HepG2 (cell line): Measurements from ENCODE around the gene CYP26B1. TPM values are rescaled to one million over a fixed set of nuclear protein-coding genes. Genes with fewer than 3 reads are reported as not detected.

Experiments
- ATAC-seq: fragments of 200-7000 bp; cut with Tn5 transposase; 3 replicates; pipeline ENCODE4 v1.9.1; 2020; ENCODE audit warnings: mild to moderate bottlenecking, moderate library complexity
- BruUV-seq: library from RNA; stranded (reverse); fragments of 400-500 nt; replicated peaks from 2 replicates; lab custom pipeline; 2021; lab: Mats Ljungman, UMichigan
- CTCF ChIA-PET: fragments of 300-600 bp; formaldehyde crosslinking; extraction: SDS; loops from one replicate; lab custom pipeline; 2021; ENCODE audit warnings: low total read pairs, inconsistent platforms, low intra/inter-chr PET ratio; lab: Yijun Ruan, JAX
- POLR2A ChIA-PET: fragments of 350-600 bp; sonication (Branson Sonifier 250); formaldehyde crosslinking; loops from one replicate; lab custom pipeline; 2020; ENCODE audit warnings: antibody characterized with exemption, inconsistent platforms; lab: Yijun Ruan, JAX
- DNase-seq: peaks from one replicate; pipeline ENCODE4 v3.0.0-alpha.2; 2015; ENCODE audit warnings: low spot score
- FAIRE-seq: peaks from 3 replicates; lab custom pipeline; 2011; peaks lifted over from hg19 to GRCh38; lab: Jason Lieb, UNC
- H2AFZ ChIP-seq: one replicate; pipeline ENCODE4 v1.6.1; 2011; ENCODE audit warnings: low read length, inconsistent platforms
- H3K27ac ChIP-seq: fragments of 300-600 bp; 3 replicates; pipeline ENCODE4 v1.8.0; 2011; ENCODE audit warnings: mixed run types, mild to moderate bottlenecking, mixed read lengths, low read length, inconsistent platforms; ENCODE audit not compliant: insufficient read depth; ENCODE audit errors: extremely low read length
- H3K27me3 ChIP-seq, 2 experiments: fragments of 200-600 bp in 1 of 2; 2 replicates in 1 of 2; 3 replicates in 1 of 2; pipeline versions ENCODE4 v1.6.0 to v1.8.0; 2011; ENCODE audit warnings: low read length in 2 of 2, mild to moderate bottlenecking in 2 of 2, moderate library complexity in 2 of 2, inconsistent platforms in 1 of 2; ENCODE audit not compliant: insufficient read depth in 2 of 2, control insufficient read depth in 1 of 2
- H3K36me3 ChIP-seq, 2 experiments: fragments of 200-600 bp in 1 of 2; replicated peaks in 1 of 2; 2 replicates in 1 of 2; 3 replicates in 1 of 2; pipeline versions ENCODE4 v1.5.1 to v1.8.0; 2011; ENCODE audit warnings: low read length in 2 of 2, inconsistent platforms in 1 of 2; ENCODE audit not compliant: insufficient read depth in 2 of 2, control insufficient read depth in 1 of 2
- H3K4me1 ChIP-seq: 2 replicates; pipeline ENCODE4 v1.5.1; 2012; ENCODE audit warnings: low read length, inconsistent platforms; ENCODE audit not compliant: insufficient read depth
- H3K4me2 ChIP-seq: 2 replicates; pipeline ENCODE4 v1.6.0; 2011; ENCODE audit warnings: low read depth, low read length, inconsistent platforms
- H3K4me3 ChIP-seq, 3 experiments: fragments of 200-600 bp in 1 of 3; sonication (generic), shearing (Covaris generic) in 1 of 3; replicated peaks in 1 of 3; 2 replicates each; pipeline ENCODE4 v1.5.1; 2011 to 2016; ENCODE audit warnings: low read length in 3 of 3, inconsistent platforms in 2 of 3, low read depth in 2 of 3, mild to moderate bottlenecking in 2 of 3, control low read depth in 1 of 3, mixed read lengths in 1 of 3; ENCODE audit not compliant: insufficient read depth in 1 of 3
- H3K79me2 ChIP-seq: one replicate; pipeline ENCODE4 v1.6.1; 2011; ENCODE audit warnings: low read length, inconsistent platforms; ENCODE audit not compliant: insufficient read depth
- H3K9ac ChIP-seq: 2 replicates; pipeline ENCODE4 v1.6.0; 2011; ENCODE audit warnings: mild to moderate bottlenecking, low read depth, low read length, inconsistent platforms; ENCODE audit not compliant: insufficient read depth
- H3K9me3 ChIP-seq: 2 replicates; pipeline ENCODE4 v1.5.1; 2012; ENCODE audit warnings: mild to moderate bottlenecking, low read length
- H4K20me1 ChIP-seq: 2 replicates; pipeline ENCODE4 v1.6.0; 2011; ENCODE audit warnings: inconsistent platforms, mild to moderate bottlenecking, low read length, moderate library complexity; ENCODE audit not compliant: insufficient read depth
- DNMT3B ChIP-seq: conservative IDR thresholded peaks from 2 replicates; pipeline ENCODE4 v1.6.1; 2016; ENCODE audit warnings: missing biosample characterization, control low read depth
- FOXC1 ChIP-seq: sonication (generic); formaldehyde crosslinking; IDR thresholded peaks from 2 replicates; pipeline ENCODE4 v1.8.0; 2022; ENCODE audit warnings: mild to moderate bottlenecking, missing genetic modification reagents, borderline replicate concordance
- FOXO1 ChIP-seq: sonication (generic); formaldehyde crosslinking; IDR thresholded peaks from 2 replicates; pipeline ENCODE4 v1.4.0; 2020; ENCODE audit warnings: missing genetic modification reagents
- MAZ ChIP-seq, 2 experiments: sonication (generic) in 1 of 2; formaldehyde crosslinking in 1 of 2; IDR thresholded peaks; 2 replicates each; pipeline versions ENCODE4 v1.5.0 to v1.6.1; 2012 to 2020; ENCODE audit warnings: low read depth in 2 of 2, mild to moderate bottlenecking in 2 of 2, borderline replicate concordance in 1 of 2, improper control_type of control experiment in 1 of 2, low read length in 1 of 2, missing genetic modification reagents in 1 of 2, moderate library complexity in 1 of 2
- NR3C1 ChIP-seq: sonication (generic); formaldehyde crosslinking; IDR thresholded peaks from 2 replicates; pipeline ENCODE4 v1.4.0; 2020; ENCODE audit warnings: missing genetic modification reagents
- PLRG1 ChIP-seq: fragments of 450-650 bp; conservative IDR thresholded peaks from 2 replicates; pipeline ENCODE4 v1.6.1; 2016
- RFX1 ChIP-seq: fragments of 450-650 bp; IDR thresholded peaks from 2 replicates; pipeline ENCODE4 v1.6.1; 2017
- SRSF4 ChIP-seq: fragments of 200-400 bp; formaldehyde crosslinking; IDR thresholded peaks from one replicate; pipeline ENCODE4 v1.6.1; 2018; ENCODE audit warnings: mild to moderate bottlenecking, low read depth, low read length, moderate library complexity; ENCODE audit not compliant: poor library complexity, severe bottlenecking
- YEATS2 ChIP-seq: sonication (generic); formaldehyde crosslinking; IDR thresholded peaks from 2 replicates; pipeline ENCODE4 v1.4.0; 2020; ENCODE audit warnings: missing genetic modification reagents, borderline replicate concordance
- ZNF562 ChIP-seq: sonication (generic); formaldehyde crosslinking; IDR thresholded peaks from 2 replicates; pipeline ENCODE4 v1.8.0; 2022; ENCODE audit warnings: missing genetic modification reagents, borderline replicate concordance
- ZNF577 ChIP-seq: sonication (generic); formaldehyde crosslinking; IDR thresholded peaks from 2 replicates; pipeline ENCODE4 v1.4.0; 2020; ENCODE audit warnings: mild to moderate bottlenecking, low read depth, missing genetic modification reagents, borderline replicate concordance
- ZNF781 ChIP-seq: sonication (generic); formaldehyde crosslinking; IDR thresholded peaks from 2 replicates; pipeline ENCODE4 v1.5.1; 2020; ENCODE audit warnings: borderline replicate concordance, mild to moderate bottlenecking, missing genetic modification reagents; ENCODE audit errors: not compliant biosample characterization
- WGBS: methylation state at CpG from one replicate; pipeline ENCODE4 v1.1.6; 2017; ENCODE audit warnings: low lambda C conversion rate; 5-methylcytosine and 5-hydroxymethylcytosine counted together
- in situ Hi-C: cut with HindIII; loops from 2 replicates; pipeline ENCODE4 v1.10.0; 2017; ENCODE audit warnings: low pct_unique_long_range_greater_than_20kb; ENCODE audit not compliant: extremely low pct_ligation_motif_present
- intact Hi-C: fragments of 100-400 bp; cut with micrococcal nuclease; formaldehyde crosslinking; loops from one replicate; pipeline ENCODE4 v1.10.0; 2022; ENCODE audit not compliant: unreplicated experiment
- polyA plus RNA-seq, 8 experiments: library from polyadenylated mRNA; depleted of rRNA in 3 of 8; stranded (reverse) in 7 of 8; unstranded in 1 of 8; fragments of >200 nt; fragmentation: Illumina TruSeq in 4 of 8; extraction: Trizol in 4 of 8; gene quantifications; 2 replicates each; pipeline versions ENCODE4 v1.2.1 to v1.2.3, GENCODE V29; 2011 to 2016; ENCODE audit warnings: low read depth in 4 of 8, missing spikeins in 1 of 8, mixed read lengths in 1 of 8; ENCODE audit not compliant: insufficient read depth in 1 of 8
- total RNA-seq, 5 experiments: library from RNA; depleted of rRNA; stranded (reverse); fragments of >200 nt; fragmentation: Illumina TruSeq; extraction: Trizol; gene quantifications; 2 replicates each; pipeline ENCODE4 v1.2.3, GENCODE V29; 2016; ENCODE audit warnings: low read depth in 1 of 5
- TF ChIP-seq, protein P1 (sequence below): sonication (generic); formaldehyde crosslinking; IDR thresholded peaks from 2 replicates; pipeline ENCODE4 v1.4.0; 2020; ENCODE audit warnings: missing genetic modification reagents
- TF ChIP-seq, protein P2 (sequence below): sonication (generic); formaldehyde crosslinking; IDR thresholded peaks from 2 replicates; pipeline ENCODE4 v1.4.0; 2020; ENCODE audit warnings: missing genetic modification reagents
- TF ChIP-seq, protein P3 (sequence below): sonication (generic); formaldehyde crosslinking; IDR thresholded peaks from 2 replicates; pipeline ENCODE4 v1.4.0; 2020; ENCODE audit warnings: mild to moderate bottlenecking, missing genetic modification reagents
- TF ChIP-seq, protein P4 (sequence below): sonication (generic); formaldehyde crosslinking; IDR thresholded peaks from 2 replicates; pipeline ENCODE4 v1.4.0; 2020; ENCODE audit warnings: missing genetic modification reagents

Gene CYP26B1
- total and polyA plus RNA-seq, 2 of the 13 experiments (the other 11 are each of a cell fraction or from before 2014, with no cell fraction given): 0.05 to 0.07 TPM

DNA sequence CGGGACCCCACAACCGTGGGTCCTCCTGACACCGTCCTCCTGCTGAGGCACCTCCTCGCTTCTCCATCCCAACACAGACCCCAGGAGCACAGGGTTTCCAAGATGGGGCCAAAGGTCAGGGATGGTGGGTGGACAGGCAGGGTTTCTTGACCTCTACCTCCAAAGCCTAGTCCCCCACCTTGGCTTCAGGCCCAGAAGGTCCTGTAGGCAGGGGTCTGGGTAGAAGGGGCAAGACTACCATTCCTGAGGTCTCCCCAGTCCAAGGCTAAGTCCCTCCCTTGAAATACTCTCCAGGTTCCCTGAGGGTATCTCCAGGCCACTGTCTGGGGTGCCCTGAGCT, 7.1 kb downstream of the CYP26B1 start:
- ChIA-PET POLR2A (no interaction called here), CTCF (no interaction called here)
- no peak overlapping the region for H3K9ac ChIP-seq
- 15% methylated on average over 4 of the region's 4 CpGs for WGBS
- H3K4me1 ChIP-seq: peaks cover 34% of the 10 kb centered on the region
- in situ Hi-C loops (loop anchor here (10.0 kb wide), 1 partner anchor 336 kb away; no protein-coding TSS in a partner anchor), intact Hi-C loops (no loop called here)
- H3K4me3 ChIP-seq: no peak overlapping the region
- FAIRE-seq (no peak), ATAC-seq (no peak), DNase-seq (no peak)
- no peaks in the 10 kb centered on the region for H3K36me3 ChIP-seq
- H3K27ac ChIP-seq: no peak overlapping the region
- no peaks in the 10 kb centered on the region for H3K79me2 ChIP-seq
- BruUV-seq: no TSS peak
- no peaks in the 10 kb centered on the region for H3K9me3 ChIP-seq
- no peak overlapping the region for H3K4me2 ChIP-seq
- peaks cover 13 to 84% of the 10 kb centered on the region in 2 experiments for H3K27me3 ChIP-seq
- H2AFZ ChIP-seq: no peak overlapping the region
- H4K20me1 ChIP-seq: peaks cover 7% of the 10 kb centered on the region; the same call in 1 of the 2 replicates
- no peak for TF ChIP-seq SRSF4
- no peak for TF ChIP-seq YEATS2 (CRISPR knock-in tag)
- no peak for TF ChIP-seq MAZ (IDR thresholded peaks at IDR 0.05; ENCODE audit: borderline replicate concordance, low read depth, low read length)
- no peak for TF ChIP-seq MAZ (CRISPR knock-in tag; IDR thresholded peaks at IDR 0.05; ENCODE audit: low read depth)
- TF ChIP-seq, protein P1, sequence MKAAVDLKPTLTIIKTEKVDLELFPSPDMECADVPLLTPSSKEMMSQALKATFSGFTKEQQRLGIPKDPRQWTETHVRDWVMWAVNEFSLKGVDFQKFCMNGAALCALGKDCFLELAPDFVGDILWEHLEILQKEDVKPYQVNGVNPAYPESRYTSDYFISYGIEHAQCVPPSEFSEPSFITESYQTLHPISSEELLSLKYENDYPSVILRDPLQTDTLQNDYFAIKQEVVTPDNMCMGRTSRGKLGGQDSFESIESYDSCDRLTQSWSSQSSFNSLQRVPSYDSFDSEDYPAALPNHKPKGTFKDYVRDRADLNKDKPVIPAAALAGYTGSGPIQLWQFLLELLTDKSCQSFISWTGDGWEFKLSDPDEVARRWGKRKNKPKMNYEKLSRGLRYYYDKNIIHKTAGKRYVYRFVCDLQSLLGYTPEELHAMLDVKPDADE (CRISPR knock-in tag): no peak
- no peak for TF ChIP-seq ZNF562
- TF ChIP-seq ZNF781: no peak
- no peak for TF ChIP-seq FOXC1 (CRISPR knock-in tag)
- no peak for TF ChIP-seq PLRG1
- TF ChIP-seq RFX1: no peak
- TF ChIP-seq, protein P2, sequence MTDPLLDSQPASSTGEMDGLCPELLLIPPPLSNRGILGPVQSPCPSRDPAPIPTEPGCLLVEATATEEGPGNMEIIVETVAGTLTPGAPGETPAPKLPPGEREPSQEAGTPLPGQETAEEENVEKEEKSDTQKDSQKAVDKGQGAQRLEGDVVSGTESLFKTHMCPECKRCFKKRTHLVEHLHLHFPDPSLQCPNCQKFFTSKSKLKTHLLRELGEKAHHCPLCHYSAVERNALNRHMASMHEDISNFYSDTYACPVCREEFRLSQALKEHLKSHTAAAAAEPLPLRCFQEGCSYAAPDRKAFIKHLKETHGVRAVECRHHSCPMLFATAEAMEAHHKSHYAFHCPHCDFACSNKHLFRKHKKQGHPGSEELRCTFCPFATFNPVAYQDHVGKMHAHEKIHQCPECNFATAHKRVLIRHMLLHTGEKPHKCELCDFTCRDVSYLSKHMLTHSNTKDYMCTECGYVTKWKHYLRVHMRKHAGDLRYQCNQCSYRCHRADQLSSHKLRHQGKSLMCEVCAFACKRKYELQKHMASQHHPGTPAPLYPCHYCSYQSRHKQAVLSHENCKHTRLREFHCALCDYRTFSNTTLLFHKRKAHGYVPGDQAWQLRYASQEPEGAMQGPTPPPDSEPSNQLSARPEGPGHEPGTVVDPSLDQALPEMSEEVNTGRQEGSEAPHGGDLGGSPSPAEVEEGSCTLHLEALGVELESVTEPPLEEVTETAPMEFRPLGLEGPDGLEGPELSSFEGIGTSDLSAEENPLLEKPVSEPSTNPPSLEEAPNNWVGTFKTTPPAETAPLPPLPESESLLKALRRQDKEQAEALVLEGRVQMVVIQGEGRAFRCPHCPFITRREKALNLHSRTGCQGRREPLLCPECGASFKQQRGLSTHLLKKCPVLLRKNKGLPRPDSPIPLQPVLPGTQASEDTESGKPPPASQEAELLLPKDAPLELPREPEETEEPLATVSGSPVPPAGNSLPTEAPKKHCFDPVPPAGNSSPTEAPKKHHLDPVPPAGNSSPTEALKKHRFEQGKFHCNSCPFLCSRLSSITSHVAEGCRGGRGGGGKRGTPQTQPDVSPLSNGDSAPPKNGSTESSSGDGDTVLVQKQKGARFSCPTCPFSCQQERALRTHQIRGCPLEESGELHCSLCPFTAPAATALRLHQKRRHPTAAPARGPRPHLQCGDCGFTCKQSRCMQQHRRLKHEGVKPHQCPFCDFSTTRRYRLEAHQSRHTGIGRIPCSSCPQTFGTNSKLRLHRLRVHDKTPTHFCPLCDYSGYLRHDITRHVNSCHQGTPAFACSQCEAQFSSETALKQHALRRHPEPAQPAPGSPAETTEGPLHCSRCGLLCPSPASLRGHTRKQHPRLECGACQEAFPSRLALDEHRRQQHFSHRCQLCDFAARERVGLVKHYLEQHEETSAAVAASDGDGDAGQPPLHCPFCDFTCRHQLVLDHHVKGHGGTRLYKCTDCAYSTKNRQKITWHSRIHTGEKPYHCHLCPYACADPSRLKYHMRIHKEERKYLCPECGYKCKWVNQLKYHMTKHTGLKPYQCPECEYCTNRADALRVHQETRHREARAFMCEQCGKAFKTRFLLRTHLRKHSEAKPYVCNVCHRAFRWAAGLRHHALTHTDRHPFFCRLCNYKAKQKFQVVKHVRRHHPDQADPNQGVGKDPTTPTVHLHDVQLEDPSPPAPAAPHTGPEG: no peak
- no peak for TF ChIP-seq DNMT3B (CRISPR knock-in tag)
- no peak for TF ChIP-seq NR3C1 (CRISPR knock-in tag)
- TF ChIP-seq FOXO1 (CRISPR knock-in tag): no peak
- TF ChIP-seq, protein P3, sequence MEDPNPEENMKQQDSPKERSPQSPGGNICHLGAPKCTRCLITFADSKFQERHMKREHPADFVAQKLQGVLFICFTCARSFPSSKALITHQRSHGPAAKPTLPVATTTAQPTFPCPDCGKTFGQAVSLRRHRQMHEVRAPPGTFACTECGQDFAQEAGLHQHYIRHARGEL: no peak
- TF ChIP-seq, protein P4, sequence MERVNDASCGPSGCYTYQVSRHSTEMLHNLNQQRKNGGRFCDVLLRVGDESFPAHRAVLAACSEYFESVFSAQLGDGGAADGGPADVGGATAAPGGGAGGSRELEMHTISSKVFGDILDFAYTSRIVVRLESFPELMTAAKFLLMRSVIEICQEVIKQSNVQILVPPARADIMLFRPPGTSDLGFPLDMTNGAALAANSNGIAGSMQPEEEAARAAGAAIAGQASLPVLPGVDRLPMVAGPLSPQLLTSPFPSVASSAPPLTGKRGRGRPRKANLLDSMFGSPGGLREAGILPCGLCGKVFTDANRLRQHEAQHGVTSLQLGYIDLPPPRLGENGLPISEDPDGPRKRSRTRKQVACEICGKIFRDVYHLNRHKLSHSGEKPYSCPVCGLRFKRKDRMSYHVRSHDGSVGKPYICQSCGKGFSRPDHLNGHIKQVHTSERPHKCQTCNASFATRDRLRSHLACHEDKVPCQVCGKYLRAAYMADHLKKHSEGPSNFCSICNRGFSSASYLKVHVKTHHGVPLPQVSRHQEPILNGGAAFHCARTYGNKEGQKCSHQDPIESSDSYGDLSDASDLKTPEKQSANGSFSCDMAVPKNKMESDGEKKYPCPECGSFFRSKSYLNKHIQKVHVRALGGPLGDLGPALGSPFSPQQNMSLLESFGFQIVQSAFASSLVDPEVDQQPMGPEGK (CRISPR knock-in tag): no peak
- TF ChIP-seq ZNF577 (CRISPR knock-in tag): no peak
